Adrenal gland (tissue), 5 donors: ENCODE measurements around the gene FXYD5.

Source experiments
- CTCF ChIP-seq, 6 experiments: fragments of 450-650 bp in 4 of 6; fragments of 200-600 bp in 2 of 6; sonication (generic) in 1 of 6; IDR thresholded peaks; 1 replicate in 5 of 6; 2 replicates in 1 of 6; pipeline versions ENCODE4 v1.5.1 to v1.8.0; 2016 to 2021; ENCODE audit warnings: antibody characterized with exemption in 6 of 6, mild to moderate bottlenecking in 2 of 6, moderate library complexity in 1 of 6
- POLR2A ChIP-seq, 2 donors: fragments of 450-650 bp; IDR thresholded peaks; one replicate each; pipeline ENCODE4 v1.6.1; 2017; ENCODE audit warnings: antibody characterized with exemption in 2 of 2, mild to moderate bottlenecking in 2 of 2, moderate library complexity in 1 of 2
- donor health status: DM: no; HTN: no; CAD: no.

GRCh38 chr19:35217649-35217990, 63.1 kb downstream of the FXYD5 start:
- TF ChIP-seq CTCF (IDR thresholded peaks at IDR 0.05) = no peak
- TF ChIP-seq POLR2A (IDR thresholded peaks at IDR 0.05) = no peak
